HepG2 (cell line): ENCODE data around the gene CSNK1A1. TPM values are rescaled to one million over a fixed set of nuclear protein-coding genes. Genes with fewer than 3 reads are reported as not detected.
A peak's percentile ranks its signal among the peaks of the same experiment; 100 is the strongest.

Experiments used
- AGO1 ChIP-seq: fragments of 200-400 bp; formaldehyde crosslinking; IDR thresholded peaks from 2 replicates; pipeline ENCODE4 v1.6.1; 2017; ENCODE audit warnings: mild to moderate bottlenecking, low read depth, low read length, moderate library complexity; ENCODE audit not compliant: poor library complexity, severe bottlenecking
- HNRNPLL ChIP-seq: fragments of 200-400 bp; formaldehyde crosslinking; IDR thresholded peaks from 2 replicates; pipeline ENCODE4 v1.6.1; 2017; ENCODE audit warnings: mild to moderate bottlenecking, low read depth, low read length; ENCODE audit not compliant: poor library complexity, severe bottlenecking
- KMT2A ChIP-seq: sonication (generic); formaldehyde crosslinking; IDR thresholded peaks from 2 replicates; pipeline ENCODE4 v1.4.0; 2020; ENCODE audit warnings: missing genetic modification reagents
- MED1 ChIP-seq: sonication (generic); formaldehyde crosslinking; IDR thresholded peaks from 2 replicates; pipeline ENCODE4 v1.4.0; 2020; ENCODE audit warnings: missing genetic modification reagents
- NFE2L1 ChIP-seq: sonication (generic); formaldehyde crosslinking; IDR thresholded peaks from 2 replicates; pipeline ENCODE4 v1.4.0; 2020; ENCODE audit warnings: missing genetic modification reagents, mild to moderate bottlenecking, borderline replicate concordance
- NR3C1 ChIP-seq: sonication (generic); formaldehyde crosslinking; IDR thresholded peaks from 2 replicates; pipeline ENCODE4 v1.4.0; 2020; ENCODE audit warnings: missing genetic modification reagents
- NRL ChIP-seq: sonication (generic); formaldehyde crosslinking; IDR thresholded peaks from 2 replicates; pipeline ENCODE4 v1.5.0; 2020; ENCODE audit warnings: missing genetic modification reagents, mild to moderate bottlenecking, moderate library complexity, borderline replicate concordance
- RFX5 ChIP-seq: IDR thresholded peaks from 2 replicates; pipeline ENCODE4 v1.6.1; 2011; ENCODE audit warnings: low read depth, low read length, improper control_type of control experiment
- SALL1 ChIP-seq: sonication (generic); formaldehyde crosslinking; IDR thresholded peaks from 2 replicates; pipeline ENCODE4 v1.8.0; 2022; ENCODE audit warnings: mild to moderate bottlenecking, missing genetic modification reagents
- SMARCE1 ChIP-seq: fragments of 450-650 bp; IDR thresholded peaks from 2 replicates; pipeline ENCODE4 v1.6.1; 2017; ENCODE audit warnings: borderline replicate concordance
- TARDBP ChIP-seq: sonication (generic); formaldehyde crosslinking; IDR thresholded peaks from 2 replicates; pipeline ENCODE4 v1.8.0; 2022; ENCODE audit warnings: mild to moderate bottlenecking, missing genetic modification reagents
- ZFP36L2 ChIP-seq: sonication (generic); formaldehyde crosslinking; IDR thresholded peaks from 2 replicates; pipeline ENCODE4 v1.4.0; 2020; ENCODE audit warnings: missing genetic modification reagents
- ZNF30 ChIP-seq: sonication (generic); formaldehyde crosslinking; IDR thresholded peaks from 2 replicates; pipeline ENCODE4 v1.5.0; 2020; ENCODE audit warnings: mild to moderate bottlenecking, missing genetic modification reagents
- ZNF430 ChIP-seq: sonication (generic); formaldehyde crosslinking; IDR thresholded peaks from 2 replicates; pipeline ENCODE4 v1.9.0; 2021; ENCODE audit warnings: mild to moderate bottlenecking, missing genetic modification reagents
- ZNF563 ChIP-seq: sonication (generic); formaldehyde crosslinking; IDR thresholded peaks from 2 replicates; pipeline ENCODE4 v1.8.0; 2022; ENCODE audit warnings: mild to moderate bottlenecking, moderate library complexity, missing genetic modification reagents
- ZNF569 ChIP-seq: sonication (generic); formaldehyde crosslinking; IDR thresholded peaks from 2 replicates; pipeline ENCODE4 v1.5.0; 2020; ENCODE audit warnings: mild to moderate bottlenecking, missing genetic modification reagents, moderate library complexity, borderline replicate concordance
- ZNF720 ChIP-seq: sonication (generic); formaldehyde crosslinking; IDR thresholded peaks from 2 replicates; pipeline ENCODE4 v1.4.0; 2020; ENCODE audit warnings: missing genetic modification reagents
- ZNF776 ChIP-seq: sonication (generic); formaldehyde crosslinking; IDR thresholded peaks from 2 replicates; pipeline ENCODE4 v1.4.0; 2020; ENCODE audit warnings: mild to moderate bottlenecking, missing genetic modification reagents
- polyA plus RNA-seq, 8 experiments: library from polyadenylated mRNA; depleted of rRNA in 3 of 8; stranded (reverse) in 7 of 8; unstranded in 1 of 8; fragments of >200 nt; fragmentation: Illumina TruSeq in 4 of 8; extraction: Trizol in 4 of 8; gene quantifications; 2 replicates each; pipeline versions ENCODE4 v1.2.1 to v1.2.3, GENCODE V29; 2011 to 2016; ENCODE audit warnings: low read depth in 4 of 8, missing spikeins in 1 of 8, mixed read lengths in 1 of 8; ENCODE audit not compliant: insufficient read depth in 1 of 8
- total RNA-seq, 5 experiments: library from RNA; depleted of rRNA; stranded (reverse); fragments of >200 nt; fragmentation: Illumina TruSeq; extraction: Trizol; gene quantifications; 2 replicates each; pipeline ENCODE4 v1.2.3, GENCODE V29; 2016; ENCODE audit warnings: low read depth in 1 of 5
- TF ChIP-seq, protein P1 (sequence below): IDR thresholded peaks from 2 replicates; pipeline ENCODE4 v1.6.1; 2016
- TF ChIP-seq, protein P2 (sequence below): sonication (generic); formaldehyde crosslinking; IDR thresholded peaks from 2 replicates; pipeline ENCODE4 v1.5.0; 2020; ENCODE audit warnings: missing genetic modification reagents
- TF ChIP-seq, protein P3 (sequence below): sonication (generic); formaldehyde crosslinking; IDR thresholded peaks from 2 replicates; pipeline ENCODE4 v1.5.1; 2020; ENCODE audit warnings: missing genetic modification reagents, mild to moderate bottlenecking, borderline replicate concordance
- TF ChIP-seq, protein P4 (sequence below): sonication (generic); formaldehyde crosslinking; IDR thresholded peaks from 2 replicates; pipeline ENCODE4 v1.5.0; 2020; ENCODE audit warnings: mild to moderate bottlenecking, missing genetic modification reagents, moderate library complexity
- TF ChIP-seq, protein P5 (sequence below): sonication (generic); formaldehyde crosslinking; IDR thresholded peaks from 2 replicates; pipeline ENCODE4 v1.4.0; 2020; ENCODE audit warnings: missing genetic modification reagents, borderline replicate concordance

Gene CSNK1A1
- total and polyA plus RNA-seq, 2 of the 13 experiments (the other 11 are each of a cell fraction or from before 2014, with no cell fraction given): 89.0 to 149 TPM

DNA sequence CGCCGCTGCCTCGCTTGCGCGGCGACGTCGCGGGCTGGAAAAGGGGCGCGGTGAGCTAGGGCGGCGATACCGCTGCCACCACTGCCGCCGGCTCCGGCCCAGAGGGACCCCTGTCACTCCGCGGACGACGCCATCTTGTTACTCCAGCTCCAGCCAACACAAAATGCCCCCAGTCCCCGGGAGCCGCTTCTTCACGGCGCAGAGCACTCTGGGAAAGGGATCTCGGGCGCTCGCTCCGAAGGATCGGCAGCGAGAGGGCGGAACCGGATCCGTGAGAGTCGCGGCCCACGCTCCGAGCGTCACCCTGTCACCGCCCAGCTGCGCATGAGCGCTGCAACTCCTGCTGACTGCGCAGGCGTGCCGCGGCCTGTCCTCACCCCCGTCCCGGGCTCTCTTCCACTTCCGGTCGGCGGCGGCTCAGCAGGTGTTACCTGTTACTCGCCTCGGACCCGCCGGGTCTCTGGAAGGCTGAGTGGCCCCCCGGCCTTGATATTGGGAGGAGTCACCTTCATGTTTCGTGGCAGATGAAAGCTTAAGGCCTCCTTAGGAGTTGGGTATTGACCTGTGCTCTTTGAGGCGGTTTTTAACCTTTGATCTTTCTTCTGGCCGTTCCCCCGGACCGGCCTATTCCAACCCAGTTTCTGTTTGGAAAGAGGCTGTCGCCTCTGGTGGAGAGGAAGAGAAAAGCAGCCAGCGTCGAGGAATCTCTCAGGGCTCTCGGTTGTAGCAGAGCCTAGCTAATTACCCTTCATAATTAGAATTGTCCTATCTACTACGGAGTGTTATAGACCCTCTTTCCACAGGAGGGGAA is at the start of gene CSNK1A1 (continued):
- TF ChIP-seq, protein P1, sequence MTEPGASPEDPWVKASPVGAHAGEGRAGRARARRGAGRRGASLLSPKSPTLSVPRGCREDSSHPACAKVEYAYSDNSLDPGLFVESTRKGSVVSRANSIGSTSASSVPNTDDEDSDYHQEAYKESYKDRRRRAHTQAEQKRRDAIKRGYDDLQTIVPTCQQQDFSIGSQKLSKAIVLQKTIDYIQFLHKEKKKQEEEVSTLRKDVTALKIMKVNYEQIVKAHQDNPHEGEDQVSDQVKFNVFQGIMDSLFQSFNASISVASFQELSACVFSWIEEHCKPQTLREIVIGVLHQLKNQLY (CRISPR knock-in tag): peak; percentile 35; the same call in 1 of the 2 replicates
- TF ChIP-seq, protein P2, sequence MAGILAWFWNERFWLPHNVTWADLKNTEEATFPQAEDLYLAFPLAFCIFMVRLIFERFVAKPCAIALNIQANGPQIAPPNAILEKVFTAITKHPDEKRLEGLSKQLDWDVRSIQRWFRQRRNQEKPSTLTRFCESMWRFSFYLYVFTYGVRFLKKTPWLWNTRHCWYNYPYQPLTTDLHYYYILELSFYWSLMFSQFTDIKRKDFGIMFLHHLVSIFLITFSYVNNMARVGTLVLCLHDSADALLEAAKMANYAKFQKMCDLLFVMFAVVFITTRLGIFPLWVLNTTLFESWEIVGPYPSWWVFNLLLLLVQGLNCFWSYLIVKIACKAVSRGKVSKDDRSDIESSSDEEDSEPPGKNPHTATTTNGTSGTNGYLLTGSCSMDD (CRISPR knock-in tag): no peak
- TF ChIP-seq NRL (CRISPR knock-in tag) (no peak; the same call in 1 of the 2 replicates), ZFP36L2 (no peak; the same call in 1 of the 2 replicates), HNRNPLL (peak; percentile 92), ZNF569 (no peak), KMT2A (CRISPR knock-in tag) (peak; percentile 68; the same call in 1 of the 2 replicates), RFX5 (peak; percentile 58; the same call in 1 of the 2 replicates), ZNF563 (no peak), ZNF776 (CRISPR knock-in tag) (peak; percentile 83), ZNF720 (CRISPR knock-in tag) (no peak), MED1 (CRISPR knock-in tag) (peak; percentile 67), SALL1 (peak; percentile 88), AGO1 (peak; percentile 62), NFE2L1 (no peak), ZNF30 (no peak), SMARCE1 (no peak), NR3C1 (no peak), TARDBP (CRISPR knock-in tag) (peak; percentile 82), ZNF430 (CRISPR knock-in tag) (peak; percentile 68; the same call in 1 of the 2 replicates)
- TF ChIP-seq, protein P3, sequence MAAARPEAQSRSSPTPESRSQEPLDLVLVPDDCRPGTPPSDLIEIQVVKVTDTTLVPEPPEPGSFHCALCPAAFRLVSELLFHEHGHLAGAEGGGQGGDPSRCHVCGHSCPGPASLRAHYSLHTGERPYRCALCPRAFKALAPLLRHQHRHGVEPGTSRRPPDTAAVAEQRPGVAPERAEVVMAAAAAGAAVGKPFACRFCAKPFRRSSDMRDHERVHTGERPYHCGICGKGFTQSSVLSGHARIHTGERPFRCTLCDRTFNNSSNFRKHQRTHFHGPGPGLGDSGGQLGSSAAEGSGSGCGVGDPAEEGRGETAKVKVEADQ (CRISPR knock-in tag): peak; percentile 81
- TF ChIP-seq, protein P4, sequence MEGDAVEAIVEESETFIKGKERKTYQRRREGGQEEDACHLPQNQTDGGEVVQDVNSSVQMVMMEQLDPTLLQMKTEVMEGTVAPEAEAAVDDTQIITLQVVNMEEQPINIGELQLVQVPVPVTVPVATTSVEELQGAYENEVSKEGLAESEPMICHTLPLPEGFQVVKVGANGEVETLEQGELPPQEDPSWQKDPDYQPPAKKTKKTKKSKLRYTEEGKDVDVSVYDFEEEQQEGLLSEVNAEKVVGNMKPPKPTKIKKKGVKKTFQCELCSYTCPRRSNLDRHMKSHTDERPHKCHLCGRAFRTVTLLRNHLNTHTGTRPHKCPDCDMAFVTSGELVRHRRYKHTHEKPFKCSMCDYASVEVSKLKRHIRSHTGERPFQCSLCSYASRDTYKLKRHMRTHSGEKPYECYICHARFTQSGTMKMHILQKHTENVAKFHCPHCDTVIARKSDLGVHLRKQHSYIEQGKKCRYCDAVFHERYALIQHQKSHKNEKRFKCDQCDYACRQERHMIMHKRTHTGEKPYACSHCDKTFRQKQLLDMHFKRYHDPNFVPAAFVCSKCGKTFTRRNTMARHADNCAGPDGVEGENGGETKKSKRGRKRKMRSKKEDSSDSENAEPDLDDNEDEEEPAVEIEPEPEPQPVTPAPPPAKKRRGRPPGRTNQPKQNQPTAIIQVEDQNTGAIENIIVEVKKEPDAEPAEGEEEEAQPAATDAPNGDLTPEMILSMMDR (CRISPR knock-in tag): peak; percentile 76
- TF ChIP-seq, protein P5, sequence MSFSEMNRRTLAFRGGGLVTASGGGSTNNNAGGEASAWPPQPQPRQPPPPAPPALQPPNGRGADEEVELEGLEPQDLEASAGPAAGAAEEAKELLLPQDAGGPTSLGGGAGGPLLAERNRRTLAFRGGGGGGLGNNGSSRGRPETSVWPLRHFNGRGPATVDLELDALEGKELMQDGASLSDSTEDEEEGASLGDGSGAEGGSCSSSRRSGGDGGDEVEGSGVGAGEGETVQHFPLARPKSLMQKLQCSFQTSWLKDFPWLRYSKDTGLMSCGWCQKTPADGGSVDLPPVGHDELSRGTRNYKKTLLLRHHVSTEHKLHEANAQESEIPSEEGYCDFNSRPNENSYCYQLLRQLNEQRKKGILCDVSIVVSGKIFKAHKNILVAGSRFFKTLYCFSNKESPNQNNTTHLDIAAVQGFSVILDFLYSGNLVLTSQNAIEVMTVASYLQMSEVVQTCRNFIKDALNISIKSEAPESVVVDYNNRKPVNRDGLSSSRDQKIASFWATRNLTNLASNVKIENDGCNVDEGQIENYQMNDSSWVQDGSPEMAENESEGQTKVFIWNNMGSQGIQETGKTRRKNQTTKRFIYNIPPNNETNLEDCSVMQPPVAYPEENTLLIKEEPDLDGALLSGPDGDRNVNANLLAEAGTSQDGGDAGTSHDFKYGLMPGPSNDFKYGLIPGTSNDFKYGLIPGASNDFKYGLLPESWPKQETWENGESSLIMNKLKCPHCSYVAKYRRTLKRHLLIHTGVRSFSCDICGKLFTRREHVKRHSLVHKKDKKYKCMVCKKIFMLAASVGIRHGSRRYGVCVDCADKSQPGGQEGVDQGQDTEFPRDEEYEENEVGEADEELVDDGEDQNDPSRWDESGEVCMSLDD (CRISPR knock-in tag): no peak
